HS-5 (cell line): Measurements from ENCODE around the gene RELB.
"Not testable (repeated sequence)": the region's sequence is repeated elsewhere in the genome, so short reads cannot be mapped to it uniquely, and the experiment has no call there.

Experiments
- DNase-seq: peaks from one replicate; pipeline ENCODE4 v3.0.0-alpha.2; 2012; ENCODE audit warnings: low read depth

Gene RELB

DNA sequence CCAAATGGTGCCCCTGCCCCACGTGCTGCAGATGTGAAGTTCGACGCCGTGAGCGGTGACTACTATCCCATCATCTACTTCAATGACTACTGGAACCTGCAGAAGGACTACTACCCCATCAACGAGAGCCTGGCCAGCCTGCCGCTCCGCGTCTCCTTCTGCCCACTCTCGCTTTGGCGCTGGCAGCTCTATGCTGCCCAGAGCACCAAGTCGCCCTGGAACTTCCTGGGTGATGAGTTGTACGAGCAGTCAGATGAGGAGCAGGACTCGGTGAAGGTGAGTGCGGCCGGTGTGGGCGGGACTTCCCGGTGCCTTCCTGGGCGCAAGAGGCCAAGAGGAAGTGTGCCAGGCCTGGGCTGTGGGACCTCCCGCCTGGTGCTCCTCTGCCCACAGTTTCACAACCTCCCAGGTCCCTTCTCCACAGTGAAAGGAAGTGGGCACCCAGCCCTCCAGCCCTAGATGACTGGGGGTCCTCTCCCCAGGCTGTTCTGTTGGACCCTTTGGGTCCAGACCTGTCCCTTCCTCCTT lies 14.1 kb upstream of the RELB start:
- DNase-seq: no peak

DNA sequence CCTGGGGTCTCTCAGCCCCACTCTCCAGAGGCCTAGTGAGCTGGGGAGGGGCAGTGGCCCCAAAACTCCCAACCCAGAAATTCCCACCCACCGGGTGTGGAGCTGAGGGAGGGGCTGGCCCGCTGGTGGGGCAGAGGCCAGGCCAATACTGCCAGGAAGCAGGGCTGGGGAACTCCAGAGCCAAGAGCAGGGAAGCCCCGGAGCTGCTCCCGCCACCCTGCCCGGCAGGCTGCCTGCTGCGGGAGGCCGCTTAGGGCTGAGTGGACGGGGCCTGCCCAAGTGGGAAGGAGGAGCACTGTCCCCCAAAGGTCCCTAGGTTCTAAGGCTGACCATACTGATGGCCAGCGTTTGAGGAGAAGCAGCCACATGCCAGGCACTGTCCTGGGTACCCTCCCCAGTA lies 13.0 kb upstream of the RELB start:
- no peak for DNase-seq

GRCh38 chr19:44988896-44989556 lies 12.2 kb upstream of the RELB start:
- no peak for DNase-seq

GRCh38 chr19:44990459-44990858 lies 10.8 kb upstream of the RELB start:
- no peak for DNase-seq

DNA sequence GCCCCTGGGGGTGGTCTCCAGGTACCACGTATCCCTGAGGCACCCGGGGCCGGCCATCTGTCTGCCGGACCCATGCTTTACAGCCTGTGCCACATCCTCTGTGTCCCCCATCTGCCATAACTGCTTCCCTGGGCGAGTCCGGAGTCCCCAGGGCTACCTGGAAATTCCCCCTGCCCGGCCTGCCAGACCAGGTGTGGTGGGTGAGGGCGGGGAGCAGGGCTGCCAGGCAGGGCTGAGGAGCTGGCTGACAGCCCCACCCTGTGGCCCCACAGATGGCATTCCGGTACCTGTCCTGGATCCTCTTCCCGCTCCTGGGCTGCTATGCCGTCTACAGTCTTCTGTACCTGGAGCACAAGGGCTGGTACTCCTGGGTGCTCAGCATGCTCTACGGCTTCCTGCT lies 10.3 kb upstream of the RELB start:
- no peak for DNase-seq

DNA sequence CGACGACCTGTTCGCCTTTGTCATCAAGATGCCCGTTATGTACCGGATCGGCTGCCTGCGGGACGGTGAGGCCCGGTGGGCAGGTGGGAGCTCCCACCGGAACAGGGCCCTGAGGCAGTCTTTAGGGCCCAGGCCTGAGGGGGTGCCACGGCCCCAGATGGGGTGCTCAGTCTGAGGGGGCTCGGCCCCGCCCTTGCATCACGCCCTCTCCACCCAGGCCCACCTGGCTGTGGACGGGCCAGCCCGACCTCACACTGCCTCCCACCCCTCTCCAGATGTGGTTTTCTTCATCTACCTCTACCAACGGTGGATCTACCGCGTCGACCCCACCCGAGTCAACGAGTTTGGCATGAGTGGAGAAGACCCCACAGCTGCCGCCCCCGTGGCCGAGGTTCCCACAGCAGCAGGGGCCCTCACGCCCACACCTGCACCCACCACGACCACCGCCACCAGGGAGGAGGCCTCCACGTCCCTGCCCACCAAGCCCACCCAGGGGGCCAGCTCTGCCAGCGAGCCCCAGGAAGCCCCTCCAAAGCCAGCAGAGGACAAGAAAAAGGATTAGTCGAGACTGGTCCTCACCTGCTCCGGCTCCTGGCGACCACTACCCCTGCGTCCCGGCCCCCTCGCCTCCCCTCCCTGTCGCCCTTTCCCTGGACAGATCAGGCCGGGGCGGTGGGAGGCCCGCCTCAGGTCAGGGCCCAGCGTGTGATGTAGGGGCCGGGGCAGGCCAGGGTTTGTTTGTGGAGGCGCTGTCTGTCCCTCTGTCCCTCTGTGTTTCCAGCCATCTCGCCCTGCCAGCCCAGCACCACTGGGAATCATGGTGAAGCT lies 8.7 kb upstream of the RELB start:
- no peak for DNase-seq

- DNase-seq: no peak
Measured at GRCh38 chr19:44993526-44993925, 7.7 kb upstream of the RELB start.

GRCh38 chr19:44993926-44994537 lies 7.2 kb upstream of the RELB start:
- DNase-seq: no peak

GRCh38 chr19:44998025-44998424 lies 3.2 kb upstream of the RELB start:
- no peak for DNase-seq

GRCh38 chr19:44999131-44999925 lies 1.9 kb upstream of the RELB start:
- not testable (repeated sequence) for DNase-seq

DNA sequence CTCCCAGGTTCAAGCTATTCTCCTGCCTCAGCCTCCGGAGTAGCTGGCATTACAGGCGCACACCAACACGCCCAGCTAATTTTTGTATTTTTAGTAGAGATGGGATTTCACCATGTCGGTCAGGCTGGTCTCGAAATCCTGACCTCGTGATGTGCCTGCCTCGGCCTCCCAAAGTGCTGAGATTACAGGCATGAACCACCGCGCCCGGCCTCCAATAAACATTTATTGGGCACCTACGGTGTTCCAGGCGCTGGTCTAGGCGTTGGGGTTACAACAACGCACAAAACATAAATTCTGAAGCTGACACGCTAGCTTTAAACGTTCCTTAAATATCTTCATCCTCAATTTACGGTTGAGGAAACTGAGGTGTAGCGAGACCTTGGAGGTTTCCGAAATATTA lies 599 bp upstream of the RELB start:
- DNase-seq: not testable (repeated sequence)

DNA sequence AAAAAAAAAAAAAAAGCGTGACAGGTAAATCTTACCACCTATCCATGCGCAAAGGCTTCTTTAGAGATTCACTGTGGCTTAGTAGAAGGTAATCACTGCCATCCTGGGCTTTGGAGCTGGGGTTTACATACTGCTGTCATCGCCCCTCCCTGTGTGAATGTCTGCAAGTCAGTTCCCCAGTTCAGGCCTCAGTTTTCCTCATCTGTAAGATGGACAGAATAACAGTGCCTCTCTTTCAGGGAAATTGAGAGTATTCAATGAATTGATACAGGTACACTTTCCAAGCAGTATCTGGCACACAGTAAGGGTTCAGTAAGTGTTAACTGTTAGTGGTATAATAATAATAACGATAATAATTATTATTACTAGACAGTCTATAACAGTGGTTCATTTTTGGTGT lies 2.2 kb downstream of the RELB start:
- no peak for DNase-seq

- DNase-seq: no peak
Measured at GRCh38 chr19:45005787-45006186, 4.5 kb downstream of the RELB start.

DNA sequence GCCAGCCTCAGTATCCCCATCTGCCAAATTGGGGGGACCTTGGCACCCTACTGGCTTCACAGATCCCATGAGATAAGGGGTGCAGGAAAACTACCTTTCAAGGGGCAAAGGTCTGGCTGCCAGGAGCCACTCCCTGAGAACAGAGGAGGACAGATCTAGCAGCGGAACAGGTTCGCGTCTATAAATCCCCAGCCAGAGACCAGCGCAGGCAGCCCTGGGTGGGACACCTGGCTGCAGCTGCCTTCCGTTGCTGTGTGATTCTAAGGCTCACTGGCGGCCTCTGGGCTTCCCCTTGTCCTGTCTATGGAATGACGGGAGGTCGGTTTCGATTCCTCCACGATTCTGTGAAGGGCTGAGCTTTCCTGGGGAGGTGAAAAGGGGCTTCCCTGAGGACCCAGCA lies 7.3 kb downstream of the RELB start:
- no peak for DNase-seq

DNA sequence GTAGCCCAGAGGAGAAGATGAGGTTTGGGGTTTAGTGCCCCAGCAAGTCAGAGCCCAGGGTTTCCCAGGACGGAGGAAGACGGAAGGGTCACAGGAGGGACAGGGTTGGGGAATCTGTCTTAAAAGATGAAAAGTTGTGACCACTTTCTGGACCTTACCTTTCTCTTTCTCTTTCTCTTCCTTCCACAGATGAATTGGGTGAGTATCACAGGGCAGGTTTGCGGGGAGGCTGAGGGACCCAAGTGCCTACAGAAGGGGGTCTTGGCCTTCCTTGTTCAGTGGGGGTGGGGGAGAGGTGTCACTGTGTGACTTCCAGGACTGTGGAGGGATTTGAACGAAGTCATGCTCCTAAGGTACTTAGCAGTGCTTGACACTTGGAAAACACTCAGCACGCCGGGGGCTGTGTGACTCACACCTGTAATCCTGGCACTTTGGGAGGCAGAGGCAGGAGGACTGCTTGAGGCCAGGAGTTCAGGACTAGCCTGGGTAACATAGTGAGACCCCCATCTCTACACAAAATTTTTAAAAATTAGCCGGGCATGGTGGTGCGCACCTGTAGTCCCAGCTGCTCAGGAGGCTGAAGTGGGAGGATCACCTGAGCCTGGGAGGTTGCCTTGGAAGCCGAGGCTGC lies 8.5 kb downstream of the RELB start:
- no peak for DNase-seq

- no peak for DNase-seq
Measured at GRCh38 chr19:45010306-45010705, 9.0 kb downstream of the RELB start.

DNA sequence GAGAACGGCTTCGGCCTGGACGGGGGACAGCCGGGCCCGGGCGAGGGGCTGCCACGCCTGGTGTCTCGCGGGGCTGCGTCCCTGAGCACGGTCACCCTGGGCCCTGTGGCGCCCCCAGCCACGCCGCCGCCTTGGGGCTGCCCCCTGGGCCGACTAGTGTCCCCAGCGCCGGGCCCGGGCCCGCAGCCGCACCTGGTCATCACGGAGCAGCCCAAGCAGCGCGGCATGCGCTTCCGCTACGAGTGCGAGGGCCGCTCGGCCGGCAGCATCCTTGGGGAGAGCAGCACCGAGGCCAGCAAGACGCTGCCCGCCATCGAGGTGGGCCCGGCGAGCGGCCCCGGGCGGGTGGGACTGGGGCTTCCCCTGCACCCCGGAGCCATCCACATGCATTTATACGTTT lies 10.7 kb downstream of the RELB start:
- DNase-seq: no peak

DNA sequence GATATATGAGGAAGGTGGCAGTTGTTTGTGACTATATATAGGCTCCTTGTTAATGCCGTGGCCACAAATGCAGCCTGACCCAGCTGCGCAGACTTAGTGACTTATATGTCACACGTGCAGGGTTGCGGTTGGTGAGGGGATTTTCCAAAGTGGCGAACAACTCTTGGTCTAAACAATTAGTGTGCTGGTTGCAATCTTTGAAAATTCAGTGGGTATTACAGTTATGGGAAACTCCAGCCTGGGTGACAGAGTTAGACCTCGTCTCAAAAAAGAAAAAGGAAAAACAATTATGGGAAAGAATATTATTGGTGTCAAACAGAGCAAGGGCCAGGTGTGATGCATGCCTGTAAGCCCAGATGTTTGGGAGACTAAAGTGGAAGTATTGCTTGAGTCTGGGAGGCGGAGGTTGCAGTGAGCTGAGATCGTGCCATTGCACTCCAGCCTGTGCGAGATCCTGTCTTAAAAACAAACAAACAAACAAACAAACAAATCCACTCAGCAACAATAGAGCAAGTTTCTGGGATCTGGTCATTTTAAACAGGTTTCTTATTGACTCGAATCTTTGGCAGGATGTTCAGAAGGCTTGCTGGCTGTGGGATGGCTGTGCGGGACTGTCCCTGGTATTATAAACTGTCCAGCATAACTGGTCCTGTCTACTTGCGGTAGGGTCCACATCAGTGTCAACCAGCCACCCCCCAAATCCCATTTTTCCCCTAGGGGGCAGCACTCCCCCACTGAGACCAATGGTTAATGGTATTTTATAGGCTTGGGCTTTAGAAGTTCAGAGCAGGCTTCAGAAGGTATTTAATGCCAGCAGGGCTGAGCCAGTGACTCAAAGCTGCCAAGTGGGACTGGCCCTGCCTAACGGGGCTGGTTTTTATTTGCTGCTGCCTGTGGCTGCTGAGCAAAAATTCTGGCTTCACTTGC lies 15.4 kb downstream of the RELB start:
- DNase-seq: peak; percentile 24

GRCh38 chr19:45019187-45019586 lies 17.9 kb downstream of the RELB start:
- DNase-seq: no peak

GRCh38 chr19:45020071-45020470 lies 18.8 kb downstream of the RELB start:
- no peak for DNase-seq

GRCh38 chr19:45021971-45022370 lies 20.7 kb downstream of the RELB start:
- DNase-seq: no peak
